Effector memory CD8-positive, alpha-beta T cell (primary cell): Measurements from ENCODE around the gene CCDC24.
A peak's percentile ranks its signal among the peaks of the same experiment; 100 is the strongest.

Experiments
- ATAC-seq: fragments of 150-1000 bp; cut with Tn5 transposase; replicated peaks from 2 replicates; pipeline ENCODE4 v1.10.0; 2021; ENCODE audit warnings: mild to moderate bottlenecking, moderate library complexity
- DNase-seq, 3 experiments: peaks; one replicate each; pipeline ENCODE4 v3.0.0; 2021
- H3K27ac Mint-ChIP-seq, 2 donors: one replicate each; pipeline ENCODE4 v1.8.0; 2022; ENCODE audit warnings: mild to moderate bottlenecking in 2 of 2, mixed read lengths in 2 of 2, moderate library complexity in 2 of 2
- H3K27me3 Mint-ChIP-seq, 2 donors: one replicate each; pipeline ENCODE4 v1.8.0; 2022; ENCODE audit warnings: mixed read lengths in 2 of 2
- H3K36me3 Mint-ChIP-seq: one replicate; pipeline ENCODE4 v1.8.0; 2022; ENCODE audit warnings: mild to moderate bottlenecking, moderate library complexity, mixed read lengths; ENCODE audit not compliant: insufficient read depth
- H3K4me1 Mint-ChIP-seq, 2 donors: one replicate each; pipeline ENCODE4 v1.8.0; 2022; ENCODE audit warnings: low read depth in 2 of 2, mixed read lengths in 2 of 2
- H3K4me3 Mint-ChIP-seq, 2 donors: one replicate each; pipeline ENCODE4 v1.8.0; 2022; ENCODE audit warnings: mild to moderate bottlenecking in 2 of 2, mixed read lengths in 2 of 2, moderate library complexity in 2 of 2
- H3K9me3 Mint-ChIP-seq, 2 donors: one replicate each; pipeline ENCODE4 v1.8.0; 2022; ENCODE audit warnings: mixed read lengths in 2 of 2

CCDC24 gene

GRCh38 chr1:43970502-43970901 is 20.9 kb upstream of the CCDC24 start:
- H3K9me3 Mint-ChIP-seq: no peaks in the 10 kb centered on the region
- peaks cover 11% of the 10 kb centered on the region for H3K36me3 Mint-ChIP-seq
- H3K4me3 Mint-ChIP-seq: peak overlapping the region; percentile 91 to 93
- DNase-seq: no peak
- H3K27ac Mint-ChIP-seq: peak overlapping the region in 1 of 2 donors; percentile 64
- no peaks in the 10 kb centered on the region for H3K27me3 Mint-ChIP-seq
- peaks cover 24 to 29% of the 10 kb centered on the region in 2 donors for H3K4me1 Mint-ChIP-seq
- no peak for ATAC-seq

GRCh38 chr1:43970911-43971310 is 20.5 kb upstream of the CCDC24 start:
- Mint-ChIP-seq H3K4me3 (peak overlapping the region; percentile 91 to 93), H3K27ac (peak overlapping the region in 1 of 2 donors; percentile 64), H3K9me3 (no peaks in the 10 kb centered on the region), H3K27me3 (no peaks in the 10 kb centered on the region), H3K4me1 (peaks cover 28 to 33% of the 10 kb centered on the region in 2 donors), H3K36me3 (peaks cover 11% of the 10 kb centered on the region)
- ATAC-seq: no peak
- no peak for DNase-seq

- Mint-ChIP-seq H3K4me3 (peak overlapping the region; percentile 91 to 93), H3K27ac (no peak overlapping the region), H3K4me1 (peaks cover 33 to 39% of the 10 kb centered on the region in 2 donors), H3K27me3 (no peaks in the 10 kb centered on the region), H3K9me3 (no peaks in the 10 kb centered on the region), H3K36me3 (peaks cover 12% of the 10 kb centered on the region)
- ATAC-seq: no peak
- no peak for DNase-seq
Observed at GRCh38 chr1:43971336-43971980, 19.9 kb upstream of the CCDC24 start.

GRCh38 chr1:43973981-43974442 is 17.4 kb upstream of the CCDC24 start:
- no peaks in the 10 kb centered on the region for H3K27me3 Mint-ChIP-seq
- DNase-seq (no peak), ATAC-seq (no peak)
- H3K4me3 Mint-ChIP-seq: peak overlapping the region; percentile 92 to 94
- H3K4me1 Mint-ChIP-seq: peaks cover 56 to 59% of the 10 kb centered on the region in 2 donors
- no peaks in the 10 kb centered on the region for H3K9me3 Mint-ChIP-seq
- H3K27ac Mint-ChIP-seq: peak overlapping the region; percentile 93 to 94
- H3K36me3 Mint-ChIP-seq: peaks cover 19% of the 10 kb centered on the region

GRCh38 chr1:43974443-43975248 is 16.8 kb upstream of the CCDC24 start, which contains the start of gene ATP6V0B:
ATP6V0B (plus strand) TSS chr1:43974960; CDS start chr1:43975041, 81 bp downstream.
- Mint-ChIP-seq H3K27ac (peak within 1 kb of the TSS; percentile 93 to 94), H3K4me1 (peaks cover 50 to 54% of the 10 kb centered on the region in 2 donors), H3K27me3 (no peaks in the 10 kb centered on the region), H3K9me3 (no peaks in the 10 kb centered on the region), H3K4me3 (peak within 1 kb of the TSS; percentile 92 to 94), H3K36me3 (peaks cover 19% of the 10 kb centered on the region)
- peak; percentile 78 for ATAC-seq
- DNase-seq: peak; percentile 91 to 92 (median 91)

- DNase-seq (no peak), ATAC-seq (peak; percentile 10)
- Mint-ChIP-seq H3K9me3 (no peaks in the 10 kb centered on the region), H3K27ac (peak overlapping the region; percentile 93 to 94), H3K4me1 (peaks cover 48 to 51% of the 10 kb centered on the region in 2 donors), H3K4me3 (peak overlapping the region; percentile 92 to 94), H3K36me3 (peaks cover 22% of the 10 kb centered on the region), H3K27me3 (no peaks in the 10 kb centered on the region)
Observed at GRCh38 chr1:43975249-43975961, 16.0 kb upstream of the CCDC24 start.

- H3K9me3 Mint-ChIP-seq: no peaks in the 10 kb centered on the region
- ATAC-seq (no peak), DNase-seq (no peak)
- peaks cover 50 to 51% of the 10 kb centered on the region in 2 donors for H3K4me1 Mint-ChIP-seq
- peak overlapping the region; percentile 92 to 94 for H3K4me3 Mint-ChIP-seq
- H3K27me3 Mint-ChIP-seq: no peaks in the 10 kb centered on the region
- peaks cover 22% of the 10 kb centered on the region for H3K36me3 Mint-ChIP-seq
- H3K27ac Mint-ChIP-seq: peak overlapping the region in 1 of 2 donors; percentile 94
Observed at GRCh38 chr1:43976045-43976444, 15.4 kb upstream of the CCDC24 start.

- Mint-ChIP-seq H3K36me3 (peaks cover 18% of the 10 kb centered on the region), H3K27ac (peak overlapping the region; percentile 42 to 94), H3K4me3 (peak overlapping the region; percentile 92 to 94), H3K4me1 (peaks cover 50 to 51% of the 10 kb centered on the region in 2 donors), H3K27me3 (no peaks in the 10 kb centered on the region), H3K9me3 (no peaks in the 10 kb centered on the region)
- ATAC-seq: no peak
- DNase-seq: no peak
Observed at GRCh38 chr1:43976890-43977289, 14.5 kb upstream of the CCDC24 start.

- Mint-ChIP-seq H3K9me3 (no peaks in the 10 kb centered on the region), H3K27me3 (no peaks in the 10 kb centered on the region), H3K4me3 (peak overlapping the region; percentile 63 to 94), H3K27ac (peak overlapping the region in 1 of 2 donors; percentile 18), H3K36me3 (peaks cover 17% of the 10 kb centered on the region), H3K4me1 (peaks cover 50 to 52% of the 10 kb centered on the region in 2 donors)
- ATAC-seq (no peak), DNase-seq (no peak)
Observed at GRCh38 chr1:43977376-43978263, 13.8 kb upstream of the CCDC24 start.

- ATAC-seq: no peak
- Mint-ChIP-seq H3K9me3 (no peaks in the 10 kb centered on the region), H3K27ac (peak overlapping the region; percentile 18 to 48), H3K4me1 (peaks cover 50 to 52% of the 10 kb centered on the region in 2 donors), H3K36me3 (peaks cover 17% of the 10 kb centered on the region), H3K27me3 (no peaks in the 10 kb centered on the region), H3K4me3 (peak overlapping the region; percentile 63 to 94)
- no peak for DNase-seq
Observed at GRCh38 chr1:43978264-43978550, 13.2 kb upstream of the CCDC24 start.

- no peaks in the 10 kb centered on the region for H3K27me3 Mint-ChIP-seq
- no peaks in the 10 kb centered on the region for H3K9me3 Mint-ChIP-seq
- peaks cover 17% of the 10 kb centered on the region for H3K36me3 Mint-ChIP-seq
- peaks cover 48 to 49% of the 10 kb centered on the region in 2 donors for H3K4me1 Mint-ChIP-seq
- ATAC-seq (peak; percentile 15), DNase-seq (peak; percentile 17 to 28 (median 25))
- peak within 1 kb of the TSS; percentile 57 to 63 for H3K27ac Mint-ChIP-seq
- H3K4me3 Mint-ChIP-seq: peak within 1 kb of the TSS; percentile 79 to 94
Observed at GRCh38 chr1:43978551-43979260, 12.7 kb upstream of the CCDC24 start, which contains the start of gene B4GALT2. B4GALT2 (plus strand) TSS chr1:43979210; CDS start chr1:43981161, 1,951 bp downstream.

- Mint-ChIP-seq H3K4me3 (peak overlapping the region in 1 of 2 donors; percentile 83), H3K9me3 (no peaks in the 10 kb centered on the region), H3K36me3 (peaks cover 17% of the 10 kb centered on the region), H3K27ac (no peak overlapping the region), H3K4me1 (peaks cover 44% of the 10 kb centered on the region in 2 donors), H3K27me3 (no peaks in the 10 kb centered on the region)
- ATAC-seq (no peak), DNase-seq (no peak)
Observed at GRCh38 chr1:43979261-43979527, 12.2 kb upstream of the CCDC24 start.
